GM12873 (cell line): ENCODE results near the gene C4BPB.

Experiments used
- CTCF ChIP-seq: IDR thresholded peaks from 2 replicates; pipeline ENCODE4 v1.5.1; 2012; ENCODE audit warnings: low read depth, mild to moderate bottlenecking, moderate library complexity, low read length, control low read depth; ENCODE audit not compliant: insufficient read depth; ENCODE audit errors: missing control alignments

C4BPB gene

GRCh38 chr1:207129053-207129452 lies 40.4 kb downstream of the C4BPB start:
- no peak for TF ChIP-seq CTCF

- no peak for TF ChIP-seq CTCF
Observed at GRCh38 chr1:207130252-207131036, 41.8 kb downstream of the C4BPB start.

- no peak for TF ChIP-seq CTCF
Observed at GRCh38 chr1:207131163-207131562, 42.5 kb downstream of the C4BPB start.

- no peak for TF ChIP-seq CTCF
Observed at GRCh38 chr1:207134581-207134980, 45.9 kb downstream of the C4BPB start.

GRCh38 chr1:207139616-207140015 lies 51.0 kb downstream of the C4BPB start:
- no peak for TF ChIP-seq CTCF

GRCh38 chr1:207140536-207140935 lies 51.9 kb downstream of the C4BPB start:
- TF ChIP-seq CTCF, result no peak

GRCh38 chr1:207145401-207146058 lies 56.9 kb downstream of the C4BPB start:
- no peak for TF ChIP-seq CTCF
